ENCODE results near the gene TENM3.

The TENM3 gene

DNA sequence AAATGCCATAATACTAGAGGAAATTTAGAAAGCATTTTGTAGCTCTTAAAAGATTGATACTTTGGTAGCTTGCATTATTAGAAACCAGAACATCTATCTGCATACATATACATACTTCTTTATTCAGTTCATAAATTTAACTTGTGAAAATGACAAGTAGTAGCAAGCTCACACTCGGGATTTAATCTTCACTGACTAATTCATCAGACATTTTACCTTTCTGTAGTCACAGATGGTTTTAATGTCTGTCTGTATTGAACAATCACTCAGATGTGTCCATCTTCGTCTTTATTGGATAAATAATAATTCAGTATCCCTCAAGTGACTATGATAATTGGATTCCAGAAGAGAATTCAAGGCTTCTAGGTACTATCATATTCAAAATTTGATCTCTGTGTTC, 232.3 kb downstream of the TENM3 start:
- DNase-seq, result no peak

DNA sequence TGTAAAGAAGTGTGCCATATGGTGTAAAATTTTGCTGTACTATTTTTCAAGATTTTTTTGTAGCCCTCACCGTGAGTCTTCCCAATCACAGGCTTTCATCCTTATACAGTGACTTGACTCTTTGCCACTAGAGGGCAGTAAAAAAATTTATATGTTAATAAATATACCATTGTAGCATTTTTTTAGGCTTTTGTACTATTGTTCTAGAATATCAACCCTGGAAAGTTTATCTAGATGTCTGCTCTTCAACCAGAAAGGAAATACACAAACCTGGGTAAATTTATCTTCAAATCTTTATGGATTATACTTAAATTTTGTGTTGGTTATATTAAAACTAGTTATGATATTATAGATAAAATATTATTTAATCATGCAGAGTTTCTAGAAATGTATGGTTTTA, 235.3 kb downstream of the TENM3 start:
- DNase-seq, result no peak

DNA sequence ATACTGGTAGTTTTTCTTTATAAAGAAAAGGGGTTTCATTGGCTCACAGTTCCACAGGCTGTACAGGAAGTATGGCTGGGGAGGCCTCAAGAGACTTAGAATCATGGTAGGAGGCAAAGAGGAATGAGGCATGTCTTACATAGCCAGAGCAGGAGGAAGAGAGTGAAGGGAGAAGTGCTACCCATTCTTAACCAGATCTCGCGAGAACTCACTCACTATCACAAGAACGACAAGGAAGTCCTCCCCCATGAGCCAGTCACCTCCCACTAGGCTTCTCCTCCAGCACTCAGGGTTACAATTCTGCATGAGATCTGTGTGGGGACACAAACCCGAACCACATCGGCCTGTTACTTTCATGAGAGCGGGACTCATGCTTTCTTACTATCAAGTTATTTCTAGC, 240.5 kb downstream of the TENM3 start:
- DNase-seq, result no peak

DNA sequence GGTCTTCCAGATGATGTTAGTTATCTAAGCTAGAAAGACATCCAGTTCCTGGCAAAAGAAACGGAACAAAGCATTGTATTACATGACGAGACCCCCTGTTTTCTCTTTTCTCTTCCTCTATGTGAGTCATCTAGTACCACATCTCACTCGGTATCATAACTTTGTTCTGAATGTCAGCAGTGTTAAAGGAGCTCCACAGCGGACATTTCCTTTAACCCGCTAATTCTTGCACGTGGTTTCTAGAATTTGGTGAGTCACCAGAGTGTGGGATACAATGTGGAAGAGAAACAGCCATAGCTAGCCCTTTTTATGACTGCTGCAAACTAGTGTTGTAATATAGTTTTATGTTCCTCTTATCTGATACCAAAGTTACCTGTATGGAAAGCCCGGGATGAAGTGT, 243.7 kb downstream of the TENM3 start:
- no peak for DNase-seq

- no peak for DNase-seq
Measured at GRCh38 chr4:182488896-182489295, 245.7 kb downstream of the TENM3 start.

DNA sequence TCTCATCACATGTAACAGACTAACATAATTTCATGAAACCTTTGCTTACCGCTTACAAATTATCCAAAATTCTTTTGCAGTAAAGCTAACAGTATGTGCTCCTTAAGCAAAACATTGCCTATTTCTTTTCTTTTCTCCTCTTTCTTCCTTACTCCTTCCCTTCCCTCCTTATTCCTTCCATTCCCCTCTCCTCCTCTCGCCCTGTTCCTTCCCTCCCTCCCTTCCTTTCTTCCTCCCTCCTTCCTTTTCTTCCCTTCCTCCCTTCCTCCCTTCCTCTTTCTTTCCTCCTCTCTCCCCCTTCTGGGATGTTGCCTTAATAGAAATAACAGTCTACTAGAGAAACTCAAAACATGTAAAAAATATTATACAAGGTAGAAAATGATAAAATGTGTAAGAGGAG, 246.4 kb downstream of the TENM3 start:
- DNase-seq, result no peak

- no peak for DNase-seq
Measured at GRCh38 chr4:182491719-182492118, 248.5 kb downstream of the TENM3 start.

- DNase-seq, result no peak
Measured at GRCh38 chr4:182492423-182492822, 249.2 kb downstream of the TENM3 start.

DNA sequence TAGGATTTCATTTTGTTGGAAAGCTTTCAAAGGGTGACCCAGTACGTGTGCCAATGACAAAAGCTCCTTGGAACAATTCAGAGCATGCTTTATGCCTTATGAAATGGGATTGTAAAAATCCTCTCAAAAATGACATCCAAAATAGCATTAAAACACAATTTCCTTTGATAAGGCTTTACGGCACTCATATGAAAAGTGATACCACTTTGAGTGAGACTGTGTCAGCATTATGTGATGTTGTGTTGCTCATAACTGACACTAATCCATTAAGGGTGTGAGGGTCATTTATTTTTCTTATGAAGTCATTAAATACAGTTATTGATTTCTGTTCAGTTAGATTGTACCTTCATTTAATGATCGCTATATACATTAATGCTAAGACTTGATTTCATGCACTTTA, 250.2 kb downstream of the TENM3 start:
- DNase-seq, result no peak

DNA sequence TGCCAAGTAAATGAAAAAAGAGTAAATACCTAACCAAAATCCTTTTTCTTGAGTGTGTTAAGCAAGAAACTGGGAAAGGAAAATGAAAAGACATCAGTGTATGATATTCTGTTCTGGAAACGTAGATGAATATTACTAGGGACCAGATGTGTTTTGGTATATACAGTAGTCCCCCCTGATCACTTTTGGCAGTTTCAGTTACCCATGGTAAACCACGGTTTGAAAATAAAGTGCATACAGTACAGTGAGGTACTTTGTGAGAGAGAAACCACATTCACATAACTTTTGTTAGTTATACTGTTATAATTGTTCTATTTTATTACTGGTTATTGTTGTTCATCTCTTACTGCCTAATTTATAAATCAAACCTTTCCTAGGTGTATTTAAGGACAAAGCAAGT, 250.9 kb downstream of the TENM3 start:
- DNase-seq, result no peak

- no peak for DNase-seq
Measured at GRCh38 chr4:182495031-182495430, 251.8 kb downstream of the TENM3 start.

DNA sequence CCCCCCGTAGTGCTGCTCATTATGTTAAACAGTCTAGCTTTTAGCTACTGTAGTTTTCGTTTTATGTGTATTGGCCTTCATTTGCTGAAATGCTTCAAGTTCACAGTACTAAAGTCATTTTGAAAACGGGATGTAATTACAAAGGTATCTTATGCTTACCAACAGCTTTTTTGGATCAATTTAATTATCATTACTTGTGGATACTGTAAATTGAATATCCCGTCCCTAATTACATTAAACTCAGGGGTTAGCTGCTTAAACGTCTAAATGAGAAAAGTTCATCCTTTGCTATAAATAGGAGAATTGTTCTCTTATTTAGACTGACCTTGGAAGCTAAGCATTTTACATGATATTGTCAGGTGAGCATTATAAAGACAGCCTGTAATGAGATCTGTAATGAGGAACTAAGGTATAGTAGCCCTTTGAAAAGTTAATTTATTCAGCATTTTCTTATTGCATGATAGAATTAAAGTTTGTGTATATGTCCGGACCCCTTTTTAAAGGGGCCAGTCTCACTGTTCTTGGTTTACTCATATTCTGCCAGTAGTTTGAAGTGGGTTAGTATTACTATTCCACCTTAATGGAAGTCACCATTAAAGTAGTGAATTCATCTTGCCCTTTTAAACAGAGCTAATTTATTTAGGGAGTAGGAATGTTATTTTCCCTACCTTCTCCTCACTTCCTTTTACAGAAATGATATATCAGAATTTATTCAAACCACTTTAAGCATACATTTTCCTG, 252.6 kb downstream of the TENM3 start:
- no peak for DNase-seq

- DNase-seq, result no peak
Measured at GRCh38 chr4:182496408-182496807, 253.2 kb downstream of the TENM3 start.

GRCh38 chr4:182502064-182502463, 258.9 kb downstream of the TENM3 start:
- DNase-seq, result no peak

- DNase-seq, result no peak
Measured at GRCh38 chr4:182504463-182504862, 261.3 kb downstream of the TENM3 start.

GRCh38 chr4:182507805-182508204, 264.6 kb downstream of the TENM3 start:
- no peak for DNase-seq

- DNase-seq, result no peak
Measured at GRCh38 chr4:182510836-182511235, 267.6 kb downstream of the TENM3 start.

DNA sequence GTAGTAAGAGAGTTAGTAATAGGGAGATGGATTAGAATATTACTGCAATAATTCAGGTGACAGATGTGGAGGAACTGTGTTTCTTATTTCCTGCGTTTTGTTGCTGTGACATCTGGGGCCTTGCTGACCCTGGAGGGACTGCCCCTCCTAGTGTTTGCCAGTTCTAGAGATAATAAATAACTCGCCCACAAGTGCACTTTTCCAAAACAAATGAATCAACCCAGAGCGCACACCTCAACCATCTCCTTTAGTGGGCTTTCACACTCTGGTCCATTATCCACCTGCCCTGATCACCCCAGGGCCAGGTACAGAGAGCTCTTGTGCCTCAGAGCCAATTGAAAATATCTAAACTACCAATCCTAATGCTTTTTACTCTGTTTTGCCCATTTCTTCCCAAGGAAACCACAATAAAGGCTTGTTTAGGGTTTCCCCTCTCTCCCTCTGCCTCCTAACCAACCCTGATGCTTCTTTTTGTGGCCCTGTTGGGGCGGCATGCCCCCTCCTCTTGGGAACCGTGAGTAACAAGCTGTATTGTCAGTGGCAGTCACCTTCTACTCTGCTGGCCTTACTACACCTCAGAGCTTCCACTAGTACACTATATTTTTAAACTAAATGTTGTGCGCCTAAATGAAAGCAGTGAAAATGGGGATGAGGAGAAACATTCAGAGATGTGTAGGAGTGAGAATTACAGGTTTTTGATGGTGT, 270.5 kb downstream of the TENM3 start:
- DNase-seq, result no peak

DNA sequence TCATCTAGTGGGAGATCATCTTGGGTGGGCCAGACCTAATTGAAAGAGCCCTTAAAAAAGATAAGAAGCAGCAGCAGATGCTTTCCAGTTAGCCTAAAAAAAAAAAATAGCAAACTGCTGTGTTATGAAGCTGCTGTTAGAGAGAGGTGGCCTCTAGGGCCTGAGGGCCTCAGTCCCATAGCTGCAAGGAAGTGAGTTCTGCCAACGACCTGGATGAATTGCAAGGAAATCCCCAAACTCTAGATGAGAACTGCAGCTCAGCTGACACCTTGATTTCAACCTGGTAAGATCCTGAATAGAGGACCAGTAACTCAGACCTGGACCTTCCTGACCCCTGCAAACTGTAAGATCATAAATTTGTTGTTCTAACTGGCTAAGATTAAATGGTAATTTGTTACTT, 275.2 kb downstream of the TENM3 start:
- no peak for DNase-seq

GRCh38 chr4:182519528-182519927, 276.3 kb downstream of the TENM3 start:
- DNase-seq, result no peak

DNA sequence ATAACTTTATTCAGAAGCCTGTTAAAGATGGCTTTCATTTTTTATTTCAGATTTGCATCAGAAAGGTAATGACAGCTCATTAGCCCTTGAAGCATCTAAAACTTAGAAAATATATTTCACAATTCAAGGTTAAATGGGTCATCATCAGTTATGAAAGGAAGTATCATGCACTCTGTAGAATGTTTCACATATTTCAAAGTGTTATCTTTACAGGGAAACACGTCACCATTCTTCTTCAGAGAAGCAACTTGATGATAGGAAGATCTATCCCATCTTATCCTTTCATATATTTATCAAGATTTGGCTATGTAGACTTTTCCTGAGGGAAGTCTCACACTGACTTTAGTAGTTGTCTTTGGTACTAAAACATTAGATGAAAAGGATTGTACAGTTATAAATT, 277.8 kb downstream of the TENM3 start:
- no peak for DNase-seq

- no peak for DNase-seq
Measured at GRCh38 chr4:182528819-182529218, 285.6 kb downstream of the TENM3 start.

DNA sequence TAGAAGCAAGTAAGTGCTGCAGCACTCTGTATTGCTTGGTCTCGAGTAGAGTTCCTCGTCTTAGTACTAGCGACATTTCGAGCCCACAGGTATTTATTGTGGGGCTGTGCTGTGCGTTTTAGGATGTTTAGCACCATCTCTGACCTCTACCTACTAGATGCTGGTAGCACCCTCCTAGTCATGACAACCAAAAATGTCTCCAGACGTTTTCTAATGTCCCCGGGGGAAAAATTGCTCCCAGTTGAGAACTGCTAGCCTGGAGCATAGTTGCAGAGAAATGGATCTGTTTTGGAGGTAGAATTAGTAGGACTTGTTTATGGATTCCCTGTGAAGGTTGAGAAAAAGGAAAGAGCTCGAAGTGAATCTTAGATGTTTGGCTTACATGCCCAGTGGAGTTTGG, 287.2 kb downstream of the TENM3 start:
- no peak for DNase-seq

- no peak for DNase-seq
Measured at GRCh38 chr4:182531555-182532162, 288.5 kb downstream of the TENM3 start.

Measured in effector CD4-positive, alpha-beta T cell (primary cell).